ENCODE measurements around the gene OGFR. TPM values are rescaled to one million over a fixed set of nuclear protein-coding genes. Genes with fewer than 3 reads are reported as not detected.

Gene OGFR
- total RNA-seq, 1 experiment from 2014 or later: 73.6 TPM

- TF ChIP-seq YY1 (IDR thresholded peaks at IDR 0.05; ENCODE audit: extremely low read depth, insufficient replicate concordance, low read depth, low read length) (no peak), SP1 (IDR thresholded peaks at IDR 0.05; ENCODE audit: low read depth) (no peak), SRF (IDR thresholded peaks at IDR 0.05; ENCODE audit: low read depth) (no peak), EGR1 (IDR thresholded peaks at IDR 0.05; ENCODE audit: low read depth) (no peak), ATF3 (IDR thresholded peaks at IDR 0.05) (no peak), EZH2 (IDR thresholded peaks at IDR 0.05) (no peak), POLR2AphosphoS5 (IDR thresholded peaks at IDR 0.05; ENCODE audit: low read depth, low read length) (no peak), REST (IDR thresholded peaks at IDR 0.05; ENCODE audit: low read depth) (no peak)
These were observed 24.0 kb downstream of the OGFR start (continued) for GRCh38 chr20:62828511-62829230.

Data from HCT116 (cell line).